HS-5 (cell line): ENCODE results near the gene BPIFA2.
"Not testable (repeated sequence)": the region's sequence is repeated elsewhere in the genome, so short reads cannot be mapped to it uniquely, and the experiment has no call there.

ENCODE experiments used
- DNase-seq: peaks from one replicate; pipeline ENCODE4 v3.0.0-alpha.2; 2012; ENCODE audit warnings: low read depth

BPIFA2 gene, protein sequence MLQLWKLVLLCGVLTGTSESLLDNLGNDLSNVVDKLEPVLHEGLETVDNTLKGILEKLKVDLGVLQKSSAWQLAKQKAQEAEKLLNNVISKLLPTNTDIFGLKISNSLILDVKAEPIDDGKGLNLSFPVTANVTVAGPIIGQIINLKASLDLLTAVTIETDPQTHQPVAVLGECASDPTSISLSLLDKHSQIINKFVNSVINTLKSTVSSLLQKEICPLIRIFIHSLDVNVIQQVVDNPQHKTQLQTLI

DNA sequence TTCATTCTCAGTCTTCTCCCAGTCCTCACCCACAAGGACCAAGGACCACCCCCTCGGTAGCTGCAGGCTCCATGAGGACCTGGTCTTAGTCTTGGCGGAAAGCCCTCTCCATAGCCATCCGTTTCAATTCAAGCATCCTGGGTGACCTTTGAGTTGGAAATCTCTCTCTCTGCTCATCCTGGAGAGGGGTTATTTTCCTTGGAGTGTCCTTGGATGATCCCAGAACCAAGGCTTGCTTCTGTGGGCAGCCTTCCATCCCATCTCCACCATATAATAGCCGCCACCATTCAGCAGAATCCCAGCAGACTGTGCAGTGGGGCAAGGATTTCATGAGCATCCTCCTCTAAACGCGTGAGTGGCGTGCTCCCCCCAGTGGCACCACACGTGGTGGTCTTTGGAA, at the start of gene BPIFA2:
Gene BPIFA2, plus strand, starts transcription at position 301 of the 400 bp plus-strand sequence. CDS start 987 bp downstream, outside the sequence.
- no peak for DNase-seq

DNA sequence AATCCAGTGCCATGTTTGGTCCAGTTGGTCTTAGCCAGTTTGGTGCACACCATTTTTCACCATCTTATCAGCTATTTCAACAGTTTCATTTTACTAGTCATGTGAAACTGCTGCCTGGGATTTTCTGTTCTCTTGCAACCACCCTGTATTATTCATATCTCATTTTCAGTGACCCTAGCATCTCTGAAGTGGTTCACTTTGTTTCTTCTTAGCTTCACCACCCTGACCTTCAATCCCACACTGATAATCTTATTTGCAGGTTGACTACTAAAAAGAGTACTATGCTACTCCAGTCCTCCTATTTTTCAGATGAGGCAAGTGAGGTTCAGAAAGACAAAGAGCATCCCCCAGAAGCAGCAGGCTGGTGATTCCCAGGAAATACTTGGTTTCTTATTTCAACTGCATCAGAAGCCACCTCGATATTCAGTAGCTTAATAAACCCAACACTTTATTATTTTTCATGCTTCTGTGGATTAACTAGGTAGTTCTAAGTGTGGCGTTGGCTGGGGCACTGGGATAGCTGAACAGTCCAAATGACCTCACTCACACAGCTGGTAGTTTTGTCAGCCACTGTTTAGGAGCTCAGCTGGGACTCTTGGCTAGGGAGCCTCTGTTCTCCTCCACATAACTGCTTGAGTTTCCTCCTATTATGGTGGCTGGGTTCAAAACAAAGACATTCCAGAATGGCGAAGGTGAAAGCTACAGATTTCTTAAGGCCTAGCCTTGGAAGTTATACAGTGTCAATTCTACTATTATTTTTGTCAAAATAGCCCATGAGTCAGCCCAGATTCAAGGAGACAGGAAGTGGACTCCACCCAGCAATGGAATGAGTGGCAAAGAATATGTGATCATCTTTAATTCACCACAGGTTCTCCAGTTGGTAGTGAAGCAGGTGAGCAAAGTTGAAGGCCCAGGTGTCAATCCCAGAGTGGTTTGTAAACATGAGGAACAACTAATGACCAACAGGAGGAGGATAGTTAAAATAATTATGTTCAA, 47.9 kb upstream of the BPIFA2 start:
- peak; percentile 65 for DNase-seq

DNA sequence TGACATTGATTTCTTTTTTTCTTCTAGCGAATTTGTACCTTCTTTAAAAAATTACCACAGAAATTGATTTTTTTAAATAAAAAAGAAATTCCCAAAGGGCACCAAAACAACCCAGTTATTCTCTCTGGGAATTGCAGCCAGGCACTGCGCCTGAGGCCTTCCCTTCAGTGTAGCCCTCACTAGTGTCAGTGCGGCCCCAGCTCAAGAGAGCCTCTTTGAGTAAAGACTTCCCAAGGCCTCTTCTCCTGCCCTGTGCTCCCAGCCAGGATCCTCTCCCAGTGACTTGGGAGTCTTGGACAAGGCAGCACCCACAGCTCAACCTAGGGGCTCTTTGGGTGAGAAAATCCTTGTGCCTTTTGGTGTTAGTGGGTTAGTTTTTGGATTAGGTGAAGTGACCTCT, 47.0 kb upstream of the BPIFA2 start:
- no peak for DNase-seq

DNA sequence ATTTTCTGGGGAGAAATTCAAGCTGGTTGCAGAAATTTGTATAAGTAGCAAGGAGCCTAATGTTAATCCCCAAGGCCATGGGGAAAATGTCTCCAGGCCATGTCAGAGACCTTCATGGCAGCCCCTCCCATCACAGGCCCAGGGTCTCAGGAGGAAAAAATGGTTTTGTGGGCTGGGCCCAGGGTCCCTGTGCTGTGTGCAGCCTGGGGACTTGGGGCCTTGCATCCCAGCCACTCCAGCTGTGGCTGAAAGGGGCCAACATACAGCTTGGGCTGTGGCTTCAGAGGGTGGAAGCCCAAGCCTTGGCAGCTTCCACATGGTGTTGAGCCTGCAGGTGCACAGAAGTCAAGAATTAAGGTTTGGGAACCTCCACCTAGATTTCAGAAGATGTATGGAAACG, 45.7 kb upstream of the BPIFA2 start:
- DNase-seq: not testable (repeated sequence)

DNA sequence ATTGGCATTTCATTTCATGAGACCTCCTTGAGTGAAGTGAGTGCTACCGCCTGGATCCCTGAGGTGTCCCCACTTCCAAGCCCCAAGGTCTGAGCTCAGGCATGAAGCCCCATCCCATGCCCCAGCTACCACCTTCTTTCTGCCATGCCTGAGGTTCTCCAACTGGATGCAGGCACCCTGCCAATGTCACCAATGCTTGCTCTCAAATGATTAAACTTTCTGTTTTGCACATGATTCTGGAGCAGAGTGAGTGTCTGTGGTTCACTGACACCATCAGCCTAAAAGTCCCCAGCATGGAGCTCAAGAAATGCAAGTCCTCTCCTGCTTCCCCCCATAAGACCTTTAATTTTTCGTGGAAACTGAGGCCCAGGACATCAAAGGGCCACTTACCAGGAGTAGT, 43.7 kb upstream of the BPIFA2 start:
- DNase-seq: no peak

DNA sequence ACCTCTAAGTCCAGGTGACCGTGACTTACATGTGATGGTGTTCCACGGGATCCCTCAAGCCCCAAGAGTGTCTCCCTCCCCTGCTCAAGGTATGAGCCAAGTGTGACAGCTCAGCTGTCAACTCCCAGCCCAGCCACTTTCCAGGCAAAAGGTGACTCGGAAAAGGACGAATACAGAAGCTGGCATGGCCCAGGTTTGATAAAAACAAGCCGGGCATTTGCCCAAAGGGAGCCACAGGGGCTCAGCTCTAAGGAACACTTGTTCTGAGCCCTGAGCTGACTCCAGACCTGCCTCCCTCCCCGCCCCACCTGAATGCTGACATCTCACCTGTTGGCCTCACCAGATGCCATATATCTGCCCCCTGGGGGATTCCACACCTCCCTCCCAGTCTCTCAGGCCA, 43.0 kb upstream of the BPIFA2 start:
- no peak for DNase-seq

DNA sequence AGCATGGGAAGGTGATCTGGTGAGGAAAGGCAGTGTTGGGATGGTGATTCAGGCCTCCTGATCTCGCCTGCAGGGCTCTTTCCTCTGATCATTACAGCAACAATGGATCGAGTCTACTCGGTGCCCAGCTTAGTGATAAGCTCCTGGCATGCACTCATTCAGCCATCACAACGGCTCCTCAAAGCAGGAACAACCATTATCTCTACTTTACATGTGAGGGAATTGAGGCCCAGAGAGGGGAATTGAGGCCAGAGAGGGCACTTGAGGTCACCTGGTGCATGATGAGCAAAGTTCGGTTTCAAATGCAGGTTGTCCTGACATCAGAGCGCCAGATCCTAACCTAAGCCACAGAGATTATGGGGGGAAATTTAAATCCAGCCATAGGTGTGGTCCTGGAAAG, 42.0 kb upstream of the BPIFA2 start:
- DNase-seq: no peak

DNA sequence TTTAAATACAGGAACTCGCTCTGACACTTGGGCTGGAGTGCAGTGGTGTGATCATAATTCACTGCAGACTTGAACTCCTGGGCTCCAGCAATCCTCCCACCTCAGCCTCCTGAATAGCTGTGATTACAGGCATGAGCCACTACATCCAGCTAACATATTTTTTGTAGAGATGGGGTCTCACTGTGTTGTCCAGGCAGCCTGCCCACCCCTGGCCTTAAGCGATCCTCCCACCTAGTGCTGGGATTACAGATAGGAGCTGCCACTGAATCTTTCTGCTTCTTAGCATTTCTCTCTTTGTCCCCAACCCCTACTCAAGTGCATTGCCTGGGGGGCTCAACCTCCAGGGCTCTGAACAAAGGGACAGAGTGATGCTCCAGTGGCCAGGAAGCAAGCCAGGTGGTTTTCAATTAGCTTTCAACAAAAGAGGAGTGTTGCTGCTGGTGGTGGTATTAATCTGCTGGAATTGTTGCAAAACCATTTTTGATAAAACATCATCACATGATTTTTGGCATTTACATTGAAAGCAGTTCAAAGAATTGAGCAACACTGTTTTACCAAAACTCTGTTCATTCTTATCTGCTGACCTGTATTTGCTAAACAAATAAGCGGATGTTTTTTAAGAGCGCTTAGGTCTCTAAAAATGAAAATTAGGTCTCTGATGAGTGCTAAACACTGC, 40.4 kb upstream of the BPIFA2 start:
- DNase-seq: no peak

DNA sequence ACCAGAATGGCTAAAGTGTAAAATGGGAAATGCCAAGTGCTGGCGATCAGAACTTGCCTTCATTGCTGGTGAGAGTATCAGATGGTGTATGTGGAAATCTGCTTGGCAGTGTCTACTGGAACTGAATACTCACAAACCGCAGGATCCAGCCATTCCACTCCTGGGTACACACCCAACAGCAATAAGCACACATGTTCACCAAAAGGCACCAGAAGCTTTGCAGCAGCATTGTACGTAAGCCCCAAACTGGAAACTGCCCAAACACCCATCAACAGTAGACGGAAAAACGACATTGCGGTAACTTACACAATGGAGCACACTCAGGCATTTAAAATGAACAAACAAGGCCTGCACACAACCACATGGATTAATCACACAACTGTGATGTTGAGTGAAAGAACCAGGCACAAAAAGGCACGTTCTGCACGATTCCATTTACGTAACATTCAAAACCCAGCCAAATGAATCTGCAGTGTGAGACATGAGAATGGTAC, 37.3 kb upstream of the BPIFA2 start:
- peak; percentile 99 for DNase-seq

DNA sequence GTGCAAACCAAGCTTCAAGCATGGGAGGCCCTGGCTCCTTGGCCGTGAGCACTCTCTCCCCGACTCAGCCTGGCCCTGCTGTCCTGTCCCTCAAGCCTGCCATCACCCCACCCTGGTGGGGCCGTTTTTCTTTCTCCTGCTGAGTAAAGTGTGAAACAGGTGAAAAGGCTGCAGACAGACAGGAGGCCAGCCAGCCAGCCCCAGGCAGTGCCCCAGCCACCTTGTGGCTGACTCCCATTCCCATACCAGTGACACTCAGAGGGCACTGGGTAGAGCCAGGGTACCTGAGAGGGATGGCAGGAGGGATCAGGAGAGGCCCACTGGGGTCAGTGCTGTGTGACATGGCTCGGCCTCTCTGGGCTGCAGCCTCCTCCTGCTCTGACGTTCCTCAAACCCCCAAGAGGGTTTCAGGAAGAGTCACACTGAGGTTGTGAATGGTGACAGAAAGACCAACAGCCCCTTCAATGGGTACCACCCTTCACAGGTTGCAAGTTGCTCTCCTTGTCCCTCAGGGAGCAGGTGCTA, 35.9 kb upstream of the BPIFA2 start:
- DNase-seq: no peak

DNA sequence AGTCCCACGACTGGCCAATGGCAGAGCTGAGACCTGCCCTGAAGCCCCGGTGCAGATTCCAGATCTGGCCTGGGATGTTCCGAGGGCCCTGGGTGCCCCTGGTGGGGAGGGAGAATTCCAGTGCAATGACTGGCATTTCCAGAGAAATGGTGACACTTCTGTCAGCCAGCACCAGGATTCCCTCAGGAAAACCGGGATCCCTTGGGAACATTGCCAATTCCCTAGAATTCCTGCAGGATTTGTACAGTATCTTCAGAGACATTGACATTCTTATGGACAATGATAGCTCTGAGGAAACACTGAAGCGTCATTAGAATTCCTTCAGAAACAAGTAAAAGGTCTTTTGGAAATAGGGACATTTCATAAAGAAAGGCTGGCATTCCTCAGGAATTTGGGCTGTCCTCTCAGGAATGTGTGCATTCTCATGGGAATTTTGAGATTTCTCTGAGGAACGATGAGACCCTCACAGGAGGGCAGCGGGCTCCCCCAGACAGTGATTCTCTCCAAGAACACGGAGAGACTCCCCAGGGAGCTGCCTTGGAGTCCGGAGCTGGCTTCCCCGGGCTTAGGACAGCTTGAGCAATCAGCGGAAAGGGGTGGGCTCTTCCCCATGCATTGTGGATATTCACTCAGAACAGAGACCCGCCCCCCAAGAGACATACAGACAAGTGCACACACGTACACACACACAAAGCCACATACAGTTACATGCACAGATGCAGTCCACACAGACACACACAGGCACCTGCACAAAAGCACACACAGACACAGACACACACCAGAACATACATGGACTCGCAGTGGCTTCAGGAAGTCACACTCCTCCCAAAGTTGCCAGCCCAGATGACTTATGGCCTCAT, 35.2 kb upstream of the BPIFA2 start:
- DNase-seq: peak; percentile 43

DNA sequence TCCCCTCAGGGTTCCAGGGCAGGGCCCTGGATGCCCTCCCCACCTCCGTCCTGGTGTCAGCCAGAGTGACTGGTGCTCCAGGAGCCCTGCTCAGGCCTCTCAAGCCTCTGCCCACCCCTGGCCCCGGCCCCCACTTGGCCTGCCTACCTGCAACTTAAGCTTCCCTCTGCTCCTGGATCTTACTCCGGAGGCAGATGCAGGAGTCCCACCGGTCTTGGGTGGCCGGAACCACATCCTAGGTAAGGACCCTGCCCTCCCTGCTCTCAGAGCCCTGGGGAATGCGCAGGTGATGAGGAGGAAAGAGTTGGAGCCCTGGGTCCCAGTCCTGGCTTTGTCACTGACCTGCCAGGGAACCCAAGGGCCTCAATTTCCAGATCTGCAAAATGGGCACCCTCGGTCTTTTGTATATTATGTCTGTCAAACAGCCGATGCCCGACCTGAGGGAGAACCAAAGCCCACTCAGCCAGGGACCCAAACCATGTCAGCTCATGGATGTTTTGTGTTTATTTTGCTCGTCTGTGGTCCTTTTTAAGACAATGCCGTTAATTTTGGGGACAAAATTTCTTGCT, 34.5 kb upstream of the BPIFA2 start:
- no peak for DNase-seq

DNA sequence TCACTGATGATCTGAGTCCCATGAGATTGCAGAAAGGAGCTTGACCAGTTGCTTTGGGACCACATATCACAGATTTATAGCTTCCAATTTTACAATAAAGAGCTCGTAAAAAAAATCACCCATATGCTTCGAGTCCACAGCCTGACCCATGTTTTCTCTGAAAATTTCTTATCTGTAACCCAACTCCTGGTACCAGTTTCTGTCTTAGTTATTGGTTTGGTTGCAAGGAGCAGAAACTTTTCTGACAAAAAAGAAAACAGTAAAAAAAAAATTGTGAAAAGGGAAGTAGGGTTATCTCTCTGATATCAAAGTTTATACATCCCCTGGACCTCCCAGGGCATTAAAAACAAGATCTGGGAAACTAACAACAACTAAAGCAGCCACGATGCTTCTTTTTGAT, 30.8 kb upstream of the BPIFA2 start:
- DNase-seq: no peak

DNA sequence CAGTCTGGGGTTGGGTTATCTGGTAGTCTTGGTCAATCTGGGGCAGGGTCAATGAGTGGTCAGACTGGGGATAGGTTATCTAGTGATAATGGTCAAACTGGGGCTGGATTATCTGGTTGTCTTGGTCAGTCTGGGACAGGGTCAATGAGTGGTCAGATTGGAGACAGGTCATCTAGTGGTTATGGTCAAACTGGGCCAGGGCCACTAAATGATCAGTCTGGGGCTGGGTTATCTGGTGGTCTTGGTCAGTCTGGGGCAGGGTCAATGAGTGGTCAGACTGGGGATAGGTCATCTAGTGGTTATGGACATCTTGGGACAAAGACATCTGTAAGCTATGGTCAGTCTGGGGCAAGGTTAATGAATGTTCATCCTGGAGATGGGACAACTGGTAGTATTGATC, 28.5 kb upstream of the BPIFA2 start:
- DNase-seq: no peak

DNA sequence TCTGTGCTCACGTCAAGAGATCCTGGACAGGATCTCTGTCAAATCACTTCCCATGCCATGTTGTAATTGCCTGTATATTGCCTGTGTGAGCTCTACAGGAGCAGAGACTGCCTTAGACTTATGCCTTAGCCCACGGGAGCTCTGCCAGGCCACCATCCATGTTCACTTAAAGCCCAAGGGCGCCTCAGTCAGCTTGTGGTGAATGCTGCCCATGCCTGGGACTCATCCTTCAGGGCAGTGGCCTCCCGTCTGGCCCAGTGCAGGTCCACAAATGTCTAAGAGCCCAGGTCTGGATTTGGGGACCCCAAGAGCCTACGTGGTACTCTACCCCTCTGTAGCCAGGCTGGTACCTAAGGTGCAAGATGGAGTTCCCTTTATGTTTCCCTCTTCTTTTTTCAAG, 22.4 kb upstream of the BPIFA2 start:
- no peak for DNase-seq

DNA sequence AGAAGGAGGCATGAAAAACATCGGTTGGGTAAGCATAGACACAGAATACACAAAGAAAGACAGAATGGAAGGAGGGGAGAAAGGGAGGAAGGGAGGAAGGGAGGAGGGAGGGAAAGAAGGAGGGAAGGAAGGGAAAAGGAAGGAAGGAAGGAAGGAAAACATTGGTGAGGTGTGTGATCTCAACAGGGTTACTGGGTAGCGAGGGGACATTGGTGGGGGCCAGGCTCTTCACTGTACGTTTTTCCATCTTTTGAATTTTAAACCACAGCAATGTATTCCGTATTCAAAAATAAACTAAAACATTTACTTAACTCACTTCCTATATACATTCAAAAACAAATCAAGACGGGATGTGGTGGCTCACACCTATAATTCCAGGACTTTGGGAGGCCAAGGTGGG, 20.7 kb upstream of the BPIFA2 start:
- DNase-seq: no peak

DNA sequence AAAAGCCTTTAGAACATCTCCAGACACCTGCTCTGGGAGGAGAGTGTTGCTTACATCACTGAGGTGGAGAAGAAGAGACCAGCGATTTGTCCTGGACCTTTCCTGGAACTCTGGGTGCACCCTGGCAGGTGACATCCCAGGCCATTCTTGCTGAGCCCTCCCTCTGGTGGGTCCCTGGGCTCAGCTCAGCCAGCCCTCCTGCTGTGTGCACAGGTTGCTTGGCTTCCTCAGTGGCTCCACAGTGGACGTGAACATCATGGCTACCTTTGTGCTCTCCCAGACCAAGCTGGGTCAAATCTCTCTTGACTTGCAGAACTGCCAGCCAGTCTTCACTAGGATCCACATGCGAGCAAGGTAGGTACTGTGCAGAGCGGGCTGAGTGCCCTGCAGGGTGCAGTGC, 19.9 kb upstream of the BPIFA2 start:
- no peak for DNase-seq

DNA sequence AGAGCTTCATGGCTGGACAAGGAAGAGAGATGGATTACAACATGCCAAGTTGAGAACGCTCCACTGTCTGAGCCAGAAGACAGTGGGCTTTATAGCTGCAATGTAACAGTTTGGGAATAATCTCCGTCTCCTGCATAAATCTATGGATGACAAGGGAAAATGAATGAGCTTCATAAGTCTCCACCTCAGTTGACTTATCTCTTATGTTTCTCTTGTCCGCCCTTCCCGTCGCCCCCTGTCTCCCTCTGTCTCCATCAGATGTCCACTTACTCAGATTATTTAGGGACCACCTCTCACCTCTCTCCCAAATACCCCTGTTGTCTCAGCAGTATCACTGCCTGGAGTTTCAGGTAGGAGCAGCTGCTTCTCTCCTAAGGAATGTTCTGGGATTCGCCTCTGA, 13.7 kb upstream of the BPIFA2 start:
- DNase-seq: no peak

DNA sequence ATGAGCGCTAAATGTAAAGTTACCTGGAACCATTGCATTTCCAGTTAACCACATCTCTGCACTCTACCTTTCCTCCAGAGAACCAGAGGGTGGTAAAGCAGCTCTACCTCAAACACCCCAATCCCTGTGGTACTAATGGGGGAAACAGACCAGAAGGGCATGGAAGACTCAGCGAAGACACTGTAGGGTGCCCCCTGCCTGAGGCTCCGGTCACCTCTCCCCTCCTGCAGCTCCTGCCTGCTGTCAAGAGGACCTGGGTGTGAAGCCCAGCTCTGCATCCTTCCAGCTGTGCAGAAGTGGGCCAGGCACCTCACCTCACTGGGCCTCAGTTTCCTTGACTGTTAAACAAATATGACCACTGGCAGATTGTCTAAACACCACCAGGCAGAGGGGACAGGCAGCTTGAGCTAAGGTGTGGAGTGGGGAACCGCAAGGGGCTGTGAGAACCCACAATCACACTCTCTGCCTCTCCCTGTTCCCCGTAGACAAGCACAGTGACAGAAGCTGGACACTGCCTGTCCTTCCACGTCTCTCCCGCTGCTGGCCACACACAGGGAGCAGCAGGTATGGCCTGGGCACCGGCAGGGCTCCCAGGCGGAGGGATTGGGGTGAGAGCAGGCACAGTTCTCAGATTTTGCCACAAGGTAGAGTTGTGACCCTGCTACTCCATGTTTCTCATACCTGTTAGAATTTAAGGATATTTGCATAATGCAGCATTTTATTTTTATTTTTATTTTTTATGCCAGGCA, 9.1 kb upstream of the BPIFA2 start:
- no peak for DNase-seq

DNA sequence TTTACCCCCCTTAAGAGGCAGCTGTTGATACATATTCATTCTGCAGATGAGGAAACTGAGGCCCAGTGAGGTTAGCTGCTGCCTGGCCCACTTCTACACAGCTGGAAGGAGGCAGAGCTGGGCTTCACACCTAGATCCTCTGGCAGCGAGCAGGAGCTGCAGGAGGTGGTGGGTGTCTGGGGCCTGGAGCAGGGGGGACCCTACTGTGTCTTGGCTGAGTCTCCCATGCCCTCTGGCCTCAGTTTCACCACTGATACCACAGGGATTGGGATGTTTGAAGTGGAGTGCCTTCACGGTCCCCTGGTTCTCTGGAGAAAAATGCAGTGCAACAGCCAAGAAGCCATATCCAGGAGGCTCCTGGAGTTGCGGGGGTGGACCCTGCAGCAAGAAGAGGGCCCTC, 8.2 kb upstream of the BPIFA2 start:
- DNase-seq: no peak
